Measurements from ENCODE around the gene GABRR2. TPM values are rescaled to one million over a fixed set of nuclear protein-coding genes. Genes with fewer than 3 reads are reported as not detected.

Gene GABRR2
- total RNA-seq, 3 donors from 2014 or later (not counting 1 experiment from before 2014, with no cell fraction given) = 0.57 to 2.2 (median 1.0) TPM

DNA sequence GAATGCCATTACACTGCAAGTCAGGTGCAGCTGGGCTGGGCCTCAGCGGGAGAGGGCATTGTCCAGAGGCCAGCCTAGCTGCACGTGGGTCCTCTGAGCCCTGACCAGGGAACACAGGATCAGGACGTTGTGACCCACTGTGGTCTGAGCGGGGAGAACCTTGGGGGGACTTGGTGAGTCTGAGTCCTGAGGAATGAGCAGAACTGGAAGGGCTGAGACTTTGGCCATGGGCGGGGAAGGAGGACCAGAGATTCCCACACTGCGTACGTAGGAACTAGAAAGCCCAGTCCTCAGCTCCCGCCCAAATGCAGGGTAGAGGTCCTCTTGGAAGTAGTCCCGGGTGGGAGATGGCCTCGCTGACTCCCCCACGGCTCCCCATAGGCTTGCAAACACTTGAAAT lies 42.5 kb downstream of the GABRR2 start:
- DNase-seq = no peak
- Mint-ChIP-seq H3K9me3 (no peaks in the 10 kb centered on the region), H3K4me1 (no peaks in the 10 kb centered on the region), H3K27me3 (ENCODE audit: low read depth in 2 of 2) (peaks cover 0 to 3% of the 10 kb centered on the region in 2 donors), H3K36me3 (no peaks in the 10 kb centered on the region), H3K4me3 (no peak overlapping the region), H3K27ac (no peak overlapping the region)
- H3K4me3 ChIP-seq (ENCODE audit: low read length) = no peak overlapping the region
- intact Hi-C loops (cut with micrococcal nuclease) = no loop called here
- no peaks in the 10 kb centered on the region for H3K9me3 ChIP-seq (ENCODE audit: control insufficient read depth, insufficient read depth, low read length)
- H3K27me3 ChIP-seq (ENCODE audit: control insufficient read depth, insufficient read depth, low read length) = no peaks in the 10 kb centered on the region
- H3K27ac ChIP-seq (ENCODE audit: low read length) = no peak overlapping the region
- no peak for TF ChIP-seq CTCF (IDR thresholded peaks at IDR 0.05)
- no peaks in the 10 kb centered on the region for H3K4me1 ChIP-seq (ENCODE audit: control insufficient read depth, insufficient read depth, low read length)
- no peak for ATAC-seq
- 91% methylated on average over 11 of the region's 11 CpGs for WGBS (ENCODE audit: insufficient coverage)
- H3K36me3 ChIP-seq (ENCODE audit: control insufficient read depth, insufficient read depth, low read length) = no peaks in the 10 kb centered on the region

- H3K27ac Mint-ChIP-seq = no peak overlapping the region
- DNase-seq (no peak), ATAC-seq (no peak)
- intact Hi-C loops (cut with micrococcal nuclease) = no loop called here
- Histone ChIP-seq H3K9me3 (ENCODE audit: control insufficient read depth, insufficient read depth, low read length) (no peaks in the 10 kb centered on the region), H3K27ac (ENCODE audit: low read length) (no peak overlapping the region), H3K4me3 (ENCODE audit: low read length) (no peak overlapping the region), H3K36me3 (ENCODE audit: control insufficient read depth, insufficient read depth, low read length) (no peaks in the 10 kb centered on the region), H3K27me3 (ENCODE audit: control insufficient read depth, insufficient read depth, low read length) (no peaks in the 10 kb centered on the region), H3K4me1 (ENCODE audit: control insufficient read depth, insufficient read depth, low read length) (no peaks in the 10 kb centered on the region)
- 61% methylated on average over 13 of the region's 14 CpGs for WGBS (ENCODE audit: insufficient coverage)
- H3K36me3 Mint-ChIP-seq = no peaks in the 10 kb centered on the region
- H3K9me3 Mint-ChIP-seq = no peaks in the 10 kb centered on the region
- no peak for TF ChIP-seq CTCF (IDR thresholded peaks at IDR 0.05)
- no peak overlapping the region for H3K4me3 Mint-ChIP-seq
- no peaks in the 10 kb centered on the region for H3K4me1 Mint-ChIP-seq
- H3K27me3 Mint-ChIP-seq (ENCODE audit: low read depth in 2 of 2) = peaks cover 0 to 3% of the 10 kb centered on the region in 2 donors
These were observed 44.0 kb downstream of the GABRR2 start for GRCh38 chr6:89270951-89271721.

DNA sequence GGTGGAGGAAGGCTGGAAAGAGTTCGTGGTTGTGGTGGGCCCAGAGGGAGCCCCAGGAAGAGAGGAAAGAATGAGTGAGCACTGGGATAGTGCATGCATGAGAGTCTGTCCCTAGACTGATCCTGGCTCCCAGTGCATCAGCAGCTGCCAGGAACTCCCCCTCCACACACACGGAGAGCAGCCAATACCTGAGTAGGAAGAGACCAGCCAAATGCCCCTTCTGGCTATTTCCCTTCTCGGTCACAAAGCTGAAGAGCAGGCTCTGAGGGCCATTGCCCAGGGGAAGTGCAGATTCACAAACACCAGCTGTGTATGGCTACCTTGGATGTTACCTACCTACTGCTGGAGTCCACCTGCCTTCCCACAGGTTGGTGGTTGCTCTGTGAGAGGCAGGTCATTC lies 45.1 kb downstream of the GABRR2 start:
- no peaks in the 10 kb centered on the region for H3K4me1 Mint-ChIP-seq

More for the DNA sequence above, 45.1 kb downstream of the GABRR2 start:
- H3K27me3 ChIP-seq (ENCODE audit: control insufficient read depth, insufficient read depth, low read length) = no peaks in the 10 kb centered on the region
- H3K27me3 Mint-ChIP-seq (ENCODE audit: low read depth in 2 of 2) = peaks cover 0 to 3% of the 10 kb centered on the region in 2 donors
- ATAC-seq = no peak
- H3K4me1 ChIP-seq (ENCODE audit: control insufficient read depth, insufficient read depth, low read length) = no peaks in the 10 kb centered on the region
- TF ChIP-seq CTCF (IDR thresholded peaks at IDR 0.05) = no peak
- no peaks in the 10 kb centered on the region for H3K9me3 Mint-ChIP-seq
- DNase-seq = no peak
- no peaks in the 10 kb centered on the region for H3K9me3 ChIP-seq (ENCODE audit: control insufficient read depth, insufficient read depth, low read length)
- H3K36me3 Mint-ChIP-seq = no peaks in the 10 kb centered on the region
- no peak overlapping the region for H3K27ac ChIP-seq (ENCODE audit: low read length)
- no peak overlapping the region for H3K27ac Mint-ChIP-seq
- H3K4me3 ChIP-seq (ENCODE audit: low read length) = no peak overlapping the region
- intact Hi-C loops (cut with micrococcal nuclease) = no loop called here
- 69% methylated on average over 3 of the region's 3 CpGs for WGBS (ENCODE audit: insufficient coverage)
- no peaks in the 10 kb centered on the region for H3K36me3 ChIP-seq (ENCODE audit: control insufficient read depth, insufficient read depth, low read length)
- H3K4me3 Mint-ChIP-seq = no peak overlapping the region

Measured in natural killer cell (primary cell).